Esophagus squamous epithelium (tissue), 4 donors: Measurements from ENCODE around the gene TMC6.

ENCODE experiments used
- POLR2A ChIP-seq, 4 donors: fragments of 450-650 bp; IDR thresholded peaks; one replicate each; pipeline ENCODE4 v1.6.1; 2017; ENCODE audit warnings: antibody characterized with exemption in 4 of 4, mild to moderate bottlenecking in 4 of 4, moderate library complexity in 3 of 4
- TF ChIP-seq, protein P1 (sequence below), 6 experiments: fragments of 450-650 bp in 4 of 6; fragments of 200-600 bp in 2 of 6; sonication (generic) in 2 of 6; IDR thresholded peaks; one replicate each; pipeline ENCODE4 v1.5.1; 2016 to 2019; ENCODE audit warnings: antibody characterized with exemption in 6 of 6, mild to moderate bottlenecking in 4 of 6, moderate library complexity in 4 of 6

DNA sequence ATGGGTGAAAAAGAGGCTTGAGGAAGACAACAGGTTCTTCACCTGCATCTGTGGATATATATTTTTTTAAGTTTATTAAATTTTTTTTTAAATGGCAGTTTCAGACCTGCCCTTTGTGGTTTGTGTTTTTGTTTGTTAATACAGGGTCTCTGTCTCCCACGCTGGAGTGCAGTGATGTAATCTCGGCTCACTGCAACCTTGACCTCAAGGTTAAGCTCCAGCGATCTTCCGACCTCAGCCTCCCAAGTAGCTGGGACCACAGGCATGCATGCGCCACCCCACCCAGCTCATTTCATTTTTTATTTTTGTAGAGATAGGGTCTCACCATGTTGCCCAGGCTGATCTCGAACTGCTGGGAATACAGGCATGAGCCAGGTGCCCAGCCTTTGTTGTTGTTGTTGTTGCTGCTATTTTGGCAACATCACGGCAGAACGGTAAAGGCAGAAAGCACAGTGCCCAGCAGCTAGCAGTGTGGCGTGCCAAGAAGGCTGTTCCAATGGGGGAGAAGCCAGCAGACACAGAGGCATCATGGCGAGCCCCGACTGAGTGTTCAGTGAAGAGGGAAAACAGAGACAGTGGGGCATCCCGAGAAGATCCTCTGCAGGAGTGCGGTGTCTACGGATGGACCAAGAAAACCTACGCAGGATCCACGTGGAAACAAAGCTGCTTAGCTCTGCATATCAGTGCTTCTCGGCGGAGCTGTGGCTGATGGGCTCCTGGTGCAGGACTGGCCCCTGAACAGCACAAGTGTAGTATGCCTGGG lies 19.6 kb downstream of the TMC6 start:
- TF ChIP-seq, protein P1, sequence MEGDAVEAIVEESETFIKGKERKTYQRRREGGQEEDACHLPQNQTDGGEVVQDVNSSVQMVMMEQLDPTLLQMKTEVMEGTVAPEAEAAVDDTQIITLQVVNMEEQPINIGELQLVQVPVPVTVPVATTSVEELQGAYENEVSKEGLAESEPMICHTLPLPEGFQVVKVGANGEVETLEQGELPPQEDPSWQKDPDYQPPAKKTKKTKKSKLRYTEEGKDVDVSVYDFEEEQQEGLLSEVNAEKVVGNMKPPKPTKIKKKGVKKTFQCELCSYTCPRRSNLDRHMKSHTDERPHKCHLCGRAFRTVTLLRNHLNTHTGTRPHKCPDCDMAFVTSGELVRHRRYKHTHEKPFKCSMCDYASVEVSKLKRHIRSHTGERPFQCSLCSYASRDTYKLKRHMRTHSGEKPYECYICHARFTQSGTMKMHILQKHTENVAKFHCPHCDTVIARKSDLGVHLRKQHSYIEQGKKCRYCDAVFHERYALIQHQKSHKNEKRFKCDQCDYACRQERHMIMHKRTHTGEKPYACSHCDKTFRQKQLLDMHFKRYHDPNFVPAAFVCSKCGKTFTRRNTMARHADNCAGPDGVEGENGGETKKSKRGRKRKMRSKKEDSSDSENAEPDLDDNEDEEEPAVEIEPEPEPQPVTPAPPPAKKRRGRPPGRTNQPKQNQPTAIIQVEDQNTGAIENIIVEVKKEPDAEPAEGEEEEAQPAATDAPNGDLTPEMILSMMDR (IDR thresholded peaks at IDR 0.05): no peak
- TF ChIP-seq POLR2A (IDR thresholded peaks at IDR 0.05): no peak
